Measurements from ENCODE around the gene CLDND2.

CLDND2 gene

DNA sequence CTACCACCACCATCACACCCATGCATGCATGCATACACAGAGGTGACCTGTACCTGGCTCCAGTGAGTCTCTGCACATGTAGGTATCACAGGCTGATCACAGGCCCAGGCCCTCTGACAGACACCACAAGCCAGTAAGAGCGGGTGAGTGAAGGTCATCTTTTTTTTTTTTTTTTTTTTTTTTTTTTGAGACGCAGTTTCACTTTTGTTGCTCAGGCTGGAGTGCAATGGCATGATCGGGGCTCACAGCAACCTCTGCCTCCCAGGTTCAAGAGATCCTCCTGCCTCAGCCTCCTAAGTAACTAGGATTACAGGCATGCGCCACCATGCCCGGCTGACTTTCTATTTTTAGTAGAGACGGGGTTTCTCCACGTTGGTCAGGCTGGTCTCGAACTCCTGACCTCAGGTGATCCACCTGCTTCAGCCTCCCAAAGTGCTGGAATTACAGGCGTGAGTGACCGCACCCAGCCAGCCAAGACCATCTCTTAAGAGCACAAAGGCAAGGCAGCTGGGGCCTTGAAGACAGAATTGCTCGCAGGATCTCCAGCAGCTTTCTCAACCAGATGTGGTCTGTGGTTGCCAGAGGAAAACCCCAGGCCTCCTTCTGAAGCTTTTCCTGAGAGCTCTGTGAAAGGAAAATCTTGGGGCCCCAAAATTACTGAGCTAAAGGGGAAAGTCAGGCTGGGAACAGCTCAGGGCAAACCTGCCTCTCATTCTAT is 6.9 kb upstream of the CLDND2 start:
- H3K27ac ChIP-seq, result no peak overlapping the region
- TF ChIP-seq, protein P1, sequence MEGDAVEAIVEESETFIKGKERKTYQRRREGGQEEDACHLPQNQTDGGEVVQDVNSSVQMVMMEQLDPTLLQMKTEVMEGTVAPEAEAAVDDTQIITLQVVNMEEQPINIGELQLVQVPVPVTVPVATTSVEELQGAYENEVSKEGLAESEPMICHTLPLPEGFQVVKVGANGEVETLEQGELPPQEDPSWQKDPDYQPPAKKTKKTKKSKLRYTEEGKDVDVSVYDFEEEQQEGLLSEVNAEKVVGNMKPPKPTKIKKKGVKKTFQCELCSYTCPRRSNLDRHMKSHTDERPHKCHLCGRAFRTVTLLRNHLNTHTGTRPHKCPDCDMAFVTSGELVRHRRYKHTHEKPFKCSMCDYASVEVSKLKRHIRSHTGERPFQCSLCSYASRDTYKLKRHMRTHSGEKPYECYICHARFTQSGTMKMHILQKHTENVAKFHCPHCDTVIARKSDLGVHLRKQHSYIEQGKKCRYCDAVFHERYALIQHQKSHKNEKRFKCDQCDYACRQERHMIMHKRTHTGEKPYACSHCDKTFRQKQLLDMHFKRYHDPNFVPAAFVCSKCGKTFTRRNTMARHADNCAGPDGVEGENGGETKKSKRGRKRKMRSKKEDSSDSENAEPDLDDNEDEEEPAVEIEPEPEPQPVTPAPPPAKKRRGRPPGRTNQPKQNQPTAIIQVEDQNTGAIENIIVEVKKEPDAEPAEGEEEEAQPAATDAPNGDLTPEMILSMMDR (conservative IDR thresholded peaks at IDR 0.05), result no peak
- TF ChIP-seq ZFX (IDR thresholded peaks at IDR 0.05), result no peak

DNA sequence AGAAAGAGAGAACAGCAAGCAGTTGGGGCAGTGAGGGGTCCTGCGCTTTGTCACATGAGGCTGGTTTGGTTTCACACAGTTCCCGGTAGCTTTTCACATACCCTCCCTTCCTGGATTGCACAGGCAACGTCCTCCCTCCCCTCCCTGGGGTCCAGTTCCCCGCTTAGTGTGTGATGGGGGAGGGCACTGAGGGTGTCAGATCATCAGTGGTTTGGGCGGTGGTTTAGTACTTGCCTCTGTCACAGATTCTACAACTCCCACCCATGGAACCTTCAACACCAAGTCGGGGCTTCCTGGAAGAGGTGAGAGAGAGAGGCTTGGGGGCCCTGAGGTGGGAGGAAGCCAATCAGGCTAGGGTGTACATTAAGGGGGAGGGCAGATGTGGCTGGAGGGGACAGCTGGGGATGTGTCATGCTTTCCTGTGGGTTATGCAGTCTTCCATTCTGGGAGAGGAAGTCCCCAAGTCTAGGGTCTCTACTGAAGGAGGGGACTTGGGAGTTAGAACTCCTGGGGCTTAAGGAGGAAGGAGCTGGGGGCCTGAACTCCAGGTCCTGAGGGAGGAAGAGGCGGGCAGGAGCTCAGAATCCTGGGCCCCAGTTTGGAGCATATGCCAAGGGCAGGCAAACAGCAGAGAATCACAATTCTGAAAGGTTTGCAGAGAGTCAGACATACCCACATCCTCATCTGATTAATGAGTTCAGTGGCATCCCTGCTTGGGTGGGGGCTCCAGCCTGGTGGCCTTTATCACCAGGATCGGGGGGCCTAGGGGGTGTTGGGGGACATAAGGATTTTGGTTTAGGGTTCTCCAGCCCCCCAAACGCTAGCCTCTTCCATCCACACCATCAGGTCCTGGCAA is 4.1 kb upstream of the CLDND2 start, which contains the start of gene NKG7:
Gene NKG7, minus strand, starts transcription at position 6 of the 856 bp plus-strand sequence. CDS start 119 bp downstream, outside the sequence.
- no peak within 1 kb of the TSS for H3K27ac ChIP-seq
- TF ChIP-seq, protein P1 (conservative IDR thresholded peaks at IDR 0.05), result no peak
- no peak for TF ChIP-seq ZFX (IDR thresholded peaks at IDR 0.05)

DNA sequence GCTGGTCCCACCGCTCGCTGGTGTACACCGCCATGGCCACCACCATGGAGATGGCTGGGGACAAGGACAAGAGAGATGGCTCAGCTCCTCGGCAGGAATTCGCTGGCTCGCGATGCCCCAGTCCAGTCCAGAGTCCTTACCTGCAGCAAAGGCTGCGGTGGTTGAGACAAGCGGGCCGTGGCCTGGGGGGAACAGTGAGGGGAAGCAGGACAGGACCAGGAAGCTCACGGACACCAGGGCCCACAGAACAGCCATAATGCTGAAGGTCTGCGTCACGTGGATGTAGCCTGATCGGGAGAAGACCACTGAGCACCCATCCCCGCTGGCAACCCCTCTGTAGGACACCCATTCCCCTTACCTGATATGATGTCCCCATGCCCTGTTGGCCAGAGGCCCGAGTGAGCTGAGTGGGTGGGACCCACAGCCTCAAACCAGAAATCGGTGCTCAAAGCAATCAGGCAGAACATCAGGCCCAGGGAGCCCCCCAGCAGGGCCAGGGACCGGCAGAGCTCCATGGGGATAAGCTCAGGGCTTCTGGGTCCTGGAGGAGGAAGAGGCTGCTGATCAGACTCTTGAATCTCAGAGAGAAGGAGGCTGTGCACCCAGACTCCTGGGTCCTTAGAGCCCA is 3.3 kb upstream of the CLDND2 start:
- TF ChIP-seq, protein P1 (conservative IDR thresholded peaks at IDR 0.05), result no peak
- no peak for TF ChIP-seq ZFX (IDR thresholded peaks at IDR 0.05)
- H3K27ac ChIP-seq, result no peak overlapping the region

DNA sequence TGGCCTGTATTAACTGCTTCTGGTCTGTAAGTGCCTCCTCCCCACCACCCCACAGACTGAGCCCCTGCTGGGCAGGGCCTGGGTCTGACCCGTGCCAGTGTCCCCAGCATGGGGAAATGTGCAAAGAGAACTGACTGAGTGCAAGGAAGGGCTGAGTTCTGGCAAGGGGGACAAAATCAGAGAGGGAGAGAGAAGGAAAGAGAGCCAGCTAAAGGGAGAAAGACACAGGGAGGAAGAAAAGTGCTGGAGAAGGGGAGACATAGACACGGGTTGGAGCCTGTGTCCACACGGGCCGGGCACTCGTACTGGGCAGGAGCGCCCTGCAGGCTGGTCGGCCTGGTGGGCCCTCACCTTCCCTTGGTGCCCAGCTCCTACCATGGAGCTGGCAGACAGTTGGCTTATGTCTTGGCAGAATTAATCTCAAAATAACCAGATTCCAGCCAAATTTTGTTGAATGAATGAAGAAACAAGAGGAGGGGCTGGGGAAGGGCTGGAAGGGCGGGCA is 2.4 kb upstream of the CLDND2 start:
- TF ChIP-seq, protein P1 (conservative IDR thresholded peaks at IDR 0.05), result no peak
- no peak for TF ChIP-seq ZFX (IDR thresholded peaks at IDR 0.05)
- H3K27ac ChIP-seq, result no peak overlapping the region

DNA sequence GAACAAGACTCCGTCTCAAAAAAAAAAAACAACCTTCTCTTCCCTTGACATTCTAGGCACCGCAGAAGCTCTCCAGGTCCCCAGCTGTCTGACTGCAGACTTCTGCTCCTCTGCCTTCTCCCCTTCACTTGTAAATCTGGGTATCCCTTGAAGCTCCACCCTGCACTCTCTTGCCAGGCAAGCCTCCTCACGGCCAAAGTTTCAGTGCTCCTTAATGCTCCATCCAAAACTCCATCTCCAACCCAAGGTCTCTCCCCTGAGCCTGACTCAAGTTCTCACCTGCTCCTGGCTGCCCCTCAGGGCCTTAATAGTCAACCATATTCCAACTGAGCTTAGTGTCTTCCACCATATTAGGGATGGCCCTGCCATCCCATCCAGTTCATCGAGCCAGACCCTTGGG is 1.4 kb upstream of the CLDND2 start:
- H3K27ac ChIP-seq, result no peak overlapping the region
- TF ChIP-seq, protein P1 (conservative IDR thresholded peaks at IDR 0.05), result no peak
- TF ChIP-seq ZFX (IDR thresholded peaks at IDR 0.05), result no peak

DNA sequence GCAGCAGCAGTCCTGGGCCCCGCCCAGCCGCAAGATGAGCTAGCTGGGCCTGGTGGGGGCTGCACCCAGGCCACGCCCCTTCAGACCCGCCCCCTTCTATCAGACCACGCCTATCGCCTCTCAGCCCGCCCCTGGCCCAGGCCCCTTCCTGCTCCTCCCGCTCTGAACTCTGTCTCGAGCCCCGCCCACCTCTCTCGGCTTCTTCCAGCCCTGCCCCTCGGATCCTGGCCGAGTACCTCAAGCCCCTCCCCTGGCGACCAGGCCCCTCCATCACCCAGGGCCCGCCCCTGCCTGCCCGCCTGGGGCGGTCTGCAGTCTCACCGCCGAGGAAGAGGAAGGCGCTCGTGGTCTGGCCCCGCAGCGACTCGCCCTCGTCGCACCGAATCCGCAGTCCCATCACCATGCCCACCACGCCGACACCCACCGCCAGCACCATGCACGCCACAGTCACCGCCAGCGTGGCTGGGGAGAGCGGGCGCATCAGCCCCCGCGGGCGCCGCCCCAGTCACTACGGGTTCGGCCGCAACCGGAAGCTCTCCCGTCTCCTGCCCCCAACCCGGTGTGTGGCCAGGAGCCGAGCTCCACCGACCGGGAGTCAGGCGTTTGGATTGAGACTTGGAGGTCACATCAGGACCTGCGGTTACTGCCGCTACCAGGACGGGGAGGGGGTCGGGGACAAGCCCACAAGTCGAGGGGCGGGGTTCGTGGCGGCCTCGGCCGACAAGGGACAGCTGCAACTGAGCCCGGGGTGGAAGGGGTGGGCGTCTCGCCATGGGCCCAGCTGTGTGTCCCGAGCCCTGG is 1.0 kb downstream of the CLDND2 start:
- TF ChIP-seq, protein P1 (conservative IDR thresholded peaks at IDR 0.05), result no peak
- peak; percentile 20; the same call in 1 of the 2 replicates for TF ChIP-seq ZFX (IDR thresholded peaks at IDR 0.05)
- peak overlapping the region; percentile 93 for H3K27ac ChIP-seq

Data from C4-2B (cell line).